RCC 7860 (cell line): ENCODE measurements around the gene PRICKLE2.

Experiments used
- DNase-seq: peaks from one replicate; pipeline ENCODE4 v3.0.0-alpha.2; 2015; ENCODE audit warnings: low spot score
- FAIRE-seq: peaks from 2 replicates; lab custom pipeline; 2012; peaks lifted over from hg19 to GRCh38; lab: Jason Lieb, UNC

Gene PRICKLE2

DNA sequence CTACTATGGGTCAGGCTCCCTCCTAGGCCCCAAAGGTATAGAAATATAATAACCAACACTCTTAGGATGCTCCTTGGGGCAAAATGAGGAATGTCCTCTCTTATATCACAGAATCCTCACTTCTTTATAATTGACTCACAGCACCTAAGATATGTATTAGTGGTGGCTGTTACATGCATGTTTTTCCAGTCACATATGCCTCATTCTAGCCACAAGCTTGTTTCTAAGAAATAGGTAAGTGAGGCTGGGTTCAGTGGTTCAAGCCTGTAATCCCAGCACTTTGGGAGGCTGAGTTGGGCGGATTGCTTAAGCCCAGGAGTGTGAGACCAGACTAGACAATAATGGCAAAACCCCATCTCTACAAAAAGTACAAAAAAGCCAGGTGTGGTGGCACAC lies 144.0 kb downstream of the PRICKLE2 start:
- DNase-seq (no peak), FAIRE-seq (no peak)

GRCh38 chr3:64080616-64081234 lies 144.5 kb downstream of the PRICKLE2 start:
- no peak for DNase-seq
- no peak for FAIRE-seq

GRCh38 chr3:64079369-64080150 lies 145.7 kb downstream of the PRICKLE2 start:
- FAIRE-seq (no peak), DNase-seq (no peak)

GRCh38 chr3:64078966-64079365 lies 146.3 kb downstream of the PRICKLE2 start:
- FAIRE-seq (no peak), DNase-seq (no peak)

- FAIRE-seq (no peak), DNase-seq (no peak)
Measured at GRCh38 chr3:64074895-64075679, 150.2 kb downstream of the PRICKLE2 start.

DNA sequence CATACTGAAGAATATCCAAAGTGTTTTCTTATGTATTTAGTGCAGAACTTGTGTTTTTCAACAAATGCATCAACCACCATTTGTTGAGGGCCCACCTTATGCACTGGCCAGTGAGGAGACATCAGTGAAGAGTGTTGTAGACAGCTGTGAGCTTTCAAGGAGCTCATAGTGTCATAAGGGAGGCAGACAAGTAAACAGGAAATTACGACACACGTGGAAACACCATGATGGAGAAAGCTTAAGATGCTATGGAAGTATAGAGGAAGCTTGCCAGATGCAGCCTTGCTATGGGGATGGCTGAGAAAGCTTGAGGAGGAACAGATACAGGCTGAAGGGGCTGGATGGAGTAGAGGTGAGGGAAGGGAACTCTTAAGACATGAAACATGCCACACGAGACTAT lies 151.2 kb downstream of the PRICKLE2 start:
- FAIRE-seq (no peak), DNase-seq (no peak)

DNA sequence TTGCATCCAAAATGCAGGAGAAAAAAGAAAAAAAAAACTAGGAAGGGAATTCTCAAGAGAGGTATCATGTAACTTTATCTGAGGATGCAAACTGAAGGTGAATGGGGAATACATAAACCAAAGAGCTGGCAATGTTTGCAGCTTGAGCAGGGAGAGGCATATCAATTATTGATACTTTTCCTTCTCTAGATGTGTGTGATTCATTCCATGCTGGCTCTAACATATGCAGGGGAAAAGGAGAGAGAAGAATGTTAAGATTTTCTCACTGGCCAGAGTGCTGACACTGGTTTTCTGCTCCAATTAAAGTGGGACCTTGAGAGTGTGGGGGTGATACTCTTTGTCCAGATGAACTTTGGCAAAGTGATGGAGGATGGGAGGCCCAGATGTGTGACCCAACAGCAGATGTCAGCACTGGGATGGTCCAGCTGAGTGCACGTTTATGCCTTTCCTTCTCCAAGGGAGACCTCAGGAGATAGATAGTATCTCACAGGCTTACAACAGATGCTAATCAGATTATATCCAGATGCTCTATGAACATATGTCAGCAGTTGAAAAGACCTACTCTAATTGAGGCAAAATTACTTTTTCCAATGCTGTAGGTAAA lies 152.0 kb downstream of the PRICKLE2 start:
- no peak for DNase-seq
- FAIRE-seq = no peak

- DNase-seq (no peak), FAIRE-seq (no peak)
Measured at GRCh38 chr3:64072126-64072525, 153.1 kb downstream of the PRICKLE2 start.

DNA sequence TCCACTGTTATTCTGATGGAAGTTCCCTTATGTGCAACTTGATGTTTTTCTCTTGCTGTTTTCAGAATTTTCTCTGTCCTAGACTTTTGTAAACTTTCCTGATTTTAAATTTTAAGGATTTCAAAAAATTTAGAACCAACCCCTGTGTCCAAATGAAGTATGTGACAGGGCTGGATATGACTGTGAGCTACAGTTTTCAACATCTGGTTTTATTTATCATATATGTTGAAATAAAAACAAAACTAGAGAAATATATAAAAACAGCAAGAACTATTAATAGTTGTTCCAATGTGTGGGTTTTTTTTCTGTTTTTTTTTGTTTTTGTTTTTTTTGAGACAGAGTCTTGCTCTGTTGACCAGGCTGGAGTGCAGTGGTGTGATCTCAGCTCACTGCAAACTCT lies 154.6 kb downstream of the PRICKLE2 start:
- DNase-seq = no peak
- no peak for FAIRE-seq

DNA sequence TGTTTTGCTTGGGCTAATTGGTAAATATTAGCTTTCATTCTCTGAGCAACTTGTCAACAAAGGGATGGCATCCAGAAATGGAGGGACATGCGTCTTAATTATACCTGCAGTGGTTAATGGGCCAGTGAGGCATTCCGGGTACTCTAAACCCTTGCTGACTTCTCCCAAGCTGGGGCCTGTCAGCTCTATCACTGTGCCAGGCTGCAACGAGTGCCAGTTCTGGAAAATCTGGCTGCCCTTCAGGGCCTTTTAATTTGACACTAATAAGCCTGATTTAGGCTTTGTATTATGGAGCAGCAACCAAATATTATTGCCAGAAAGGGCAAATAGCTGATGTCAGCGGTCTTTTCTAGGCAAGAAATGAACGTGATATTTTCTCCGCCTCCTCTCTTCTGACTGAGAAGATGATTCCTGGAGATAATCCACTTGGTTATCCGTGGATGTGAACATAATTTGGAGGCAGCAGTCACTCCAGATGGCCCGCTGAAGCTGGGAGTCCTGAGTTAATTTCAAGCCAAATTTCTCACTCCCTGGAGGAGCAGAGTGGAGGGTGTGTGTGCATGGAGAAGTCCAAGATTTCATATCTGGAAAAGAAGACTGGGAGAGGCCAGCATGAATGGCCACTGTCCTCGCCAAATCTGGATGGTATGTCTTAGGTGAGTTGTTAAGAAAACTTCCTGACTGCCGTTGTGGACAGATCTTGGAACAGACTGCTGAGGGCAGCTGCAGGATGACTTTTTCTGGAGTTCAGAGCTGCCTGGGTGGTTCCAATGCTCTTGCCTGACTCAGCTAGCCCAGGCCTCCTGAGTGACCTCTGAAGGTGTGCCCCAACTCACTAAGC lies 157.5 kb downstream of the PRICKLE2 start:
- no peak for DNase-seq
- FAIRE-seq = no peak

- FAIRE-seq (no peak), DNase-seq (no peak)
Measured at GRCh38 chr3:64064804-64065203, 160.5 kb downstream of the PRICKLE2 start.

DNA sequence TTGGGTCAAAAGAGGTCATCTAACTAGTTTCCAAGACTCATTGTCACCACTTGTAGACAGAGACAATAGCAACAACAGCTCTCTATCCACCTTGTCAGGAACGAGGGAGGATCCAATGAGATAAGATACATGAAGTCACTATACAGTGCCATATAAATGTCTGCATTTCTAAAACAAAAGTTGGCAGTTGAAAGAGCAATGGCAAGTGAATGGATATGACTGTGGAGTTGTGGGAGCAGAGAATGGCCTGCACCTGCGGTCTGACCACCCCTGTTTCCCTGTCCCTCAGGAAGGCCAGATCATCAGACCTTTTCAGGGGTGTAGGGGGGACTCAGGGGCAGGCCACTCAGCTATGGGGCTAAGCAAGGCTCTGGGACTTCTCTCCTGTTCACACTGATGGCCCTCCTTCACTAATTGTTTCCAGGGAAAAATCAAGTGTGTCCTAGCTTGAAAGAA lies 161.3 kb downstream of the PRICKLE2 start:
- DNase-seq (no peak), FAIRE-seq (no peak)

DNA sequence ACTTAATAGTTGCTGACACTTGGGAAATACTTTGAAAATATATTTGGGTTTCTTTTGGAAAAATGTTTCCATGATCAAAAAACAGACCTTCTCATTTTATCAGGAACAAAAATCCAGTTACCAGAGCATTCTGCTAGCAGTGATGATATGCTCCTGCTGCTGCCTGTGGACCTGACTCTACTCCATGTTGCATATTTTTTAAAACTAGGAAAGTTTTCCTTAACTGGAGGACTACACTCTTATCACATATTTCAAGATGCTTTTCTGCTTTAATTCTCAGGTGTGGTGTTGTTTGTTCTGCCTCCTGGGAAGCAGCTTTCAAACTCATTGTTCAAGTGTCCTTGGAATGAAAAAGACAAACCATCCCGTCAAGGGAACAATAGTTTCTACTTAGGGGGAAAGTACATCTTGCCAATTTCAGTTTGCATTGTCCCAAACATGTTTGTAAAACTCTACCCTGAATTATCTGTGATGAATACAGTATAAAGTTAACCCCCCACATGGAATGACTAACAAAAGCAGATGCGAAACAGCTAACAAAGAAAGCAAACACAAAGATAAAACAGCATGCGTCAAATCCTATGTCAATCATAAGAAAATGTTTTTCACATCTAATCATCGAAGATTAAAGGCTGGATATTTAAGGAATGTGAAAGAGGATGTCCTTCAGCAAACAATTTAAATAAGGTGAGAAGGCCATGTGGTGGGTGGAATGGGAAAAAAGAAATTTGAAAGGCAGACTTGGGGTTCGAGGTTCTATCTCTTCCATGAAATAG lies 161.9 kb downstream of the PRICKLE2 start:
- no peak for FAIRE-seq
- DNase-seq = no peak

DNA sequence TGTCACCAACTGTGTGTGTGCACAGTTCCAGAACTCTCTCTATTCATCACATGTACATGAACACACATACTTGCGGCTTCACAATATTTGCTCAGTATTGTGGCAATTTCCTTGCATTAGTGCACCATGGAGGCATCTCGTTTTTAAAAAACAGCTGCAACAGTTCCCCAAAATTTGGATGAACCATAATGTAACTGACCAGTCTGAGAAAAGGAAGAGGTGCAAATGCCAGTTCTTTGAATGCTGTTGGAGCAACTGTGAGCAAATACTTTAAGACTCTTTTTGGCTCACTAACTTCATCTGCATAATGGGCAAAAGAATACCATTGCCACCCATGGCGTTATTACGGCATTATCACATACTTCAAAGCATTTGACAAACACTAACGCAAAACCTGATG lies 163.6 kb downstream of the PRICKLE2 start:
- DNase-seq = no peak
- FAIRE-seq = no peak

- no peak for FAIRE-seq
- DNase-seq = no peak
Measured at GRCh38 chr3:64059484-64060175, 165.6 kb downstream of the PRICKLE2 start.

DNA sequence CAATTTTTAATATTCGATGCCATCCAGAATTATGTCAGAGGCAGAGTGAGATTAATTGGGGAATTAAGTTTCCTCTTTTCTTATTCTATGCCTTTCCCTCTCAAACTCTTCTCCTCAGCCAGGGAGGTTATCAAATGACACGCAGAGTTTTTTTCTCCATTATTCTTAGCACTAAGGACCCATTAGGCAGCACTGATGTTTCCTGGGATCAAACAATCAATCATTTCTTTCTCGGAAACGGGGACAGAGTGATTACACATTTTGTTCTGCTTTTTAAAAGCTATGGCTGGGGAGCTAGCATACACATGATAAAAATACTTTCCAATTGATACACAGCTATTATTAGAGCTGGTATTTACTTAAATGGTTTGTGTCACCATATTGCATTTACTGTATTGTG lies 166.7 kb downstream of the PRICKLE2 start:
- DNase-seq = no peak
- no peak for FAIRE-seq

DNA sequence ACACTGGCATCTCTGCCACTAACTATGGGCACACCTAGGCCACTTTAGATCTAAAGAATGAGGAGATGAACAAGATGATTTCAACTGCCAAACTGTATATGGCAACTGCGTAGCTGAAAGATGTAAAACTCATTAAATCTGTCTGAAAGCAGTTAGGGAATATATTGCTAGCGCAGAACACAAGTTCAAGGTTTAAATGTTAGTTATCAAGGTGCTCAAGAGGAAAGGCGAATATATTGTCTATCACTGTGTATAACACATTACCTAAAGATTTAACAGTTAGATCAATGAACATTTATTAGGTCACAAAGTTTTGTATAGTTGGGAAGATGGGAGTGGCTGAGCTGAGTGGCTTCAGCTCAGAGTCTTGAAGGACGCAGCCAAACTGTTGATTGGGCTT lies 168.0 kb downstream of the PRICKLE2 start:
- no peak for FAIRE-seq

DNA sequence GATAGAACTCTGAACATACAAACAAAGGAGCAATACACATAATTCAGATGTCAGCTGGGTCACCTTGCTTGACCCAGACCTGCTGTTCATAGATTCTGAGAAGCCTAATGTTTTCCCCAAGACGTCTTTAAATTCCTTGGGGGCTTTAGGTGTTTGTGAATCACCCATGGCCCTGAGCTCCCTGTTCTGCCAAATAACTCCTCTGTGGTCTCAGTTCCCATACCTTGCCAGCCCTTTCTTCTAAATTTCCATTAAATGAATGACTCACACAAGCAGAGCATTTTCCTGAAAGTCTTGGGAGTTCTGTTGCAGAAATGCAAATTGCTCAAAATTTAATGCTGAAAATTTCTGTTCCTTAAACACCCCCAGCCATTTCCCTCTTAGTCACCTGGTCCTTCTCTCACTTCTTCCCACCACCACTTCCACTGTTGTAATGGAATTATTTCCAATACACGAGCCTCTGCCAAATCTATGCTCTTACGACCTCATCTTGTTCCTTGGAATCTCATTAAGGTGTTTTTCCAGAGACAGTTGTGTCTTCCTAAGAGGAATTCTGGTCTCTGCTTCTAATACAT lies 168.6 kb downstream of the PRICKLE2 start:
- no peak for DNase-seq
- FAIRE-seq = no peak

More for the DNA sequence above, 168.0 kb downstream of the PRICKLE2 start:
- DNase-seq = no peak

- DNase-seq = no peak
- no peak for FAIRE-seq
Measured at GRCh38 chr3:64055076-64055475, 170.2 kb downstream of the PRICKLE2 start.
